Endothelial cell of umbilical vein (primary cell): ENCODE measurements around the gene STAP1. TPM values are rescaled to one million over a fixed set of nuclear protein-coding genes. Genes with fewer than 3 reads are reported as not detected.

Experiments used
- BruUV-seq: library from RNA; stranded (reverse); fragments of 400-500 nt; replicated peaks from 2 replicates; lab custom pipeline; 2021; lab: Mats Ljungman, UMichigan
- CTCF ChIA-PET: fragments of 300-600, 350-600 bp; sonication (Branson Sonifier 250); formaldehyde crosslinking; loops from one replicate; lab custom pipeline; 2021; ENCODE audit warnings: antibody characterized with exemption, inconsistent platforms; lab: Charles Lee
- POLR2A ChIA-PET: fragments of 300-600, 350-600 bp; sonication (Branson Sonifier 250); formaldehyde crosslinking; loops from one replicate; lab custom pipeline; 2021; ENCODE audit warnings: antibody characterized with exemption, inconsistent platforms; lab: Charles Lee
- DNase-seq: peaks from one replicate; pipeline ENCODE4 v3.0.0-alpha.2; 2011; ENCODE audit warnings: low read depth, low spot score
- FAIRE-seq: peaks from 2 replicates; lab custom pipeline; 2011; peaks lifted over from hg19 to GRCh38; lab: Jason Lieb, UNC
- H2AFZ ChIP-seq: 2 replicates; pipeline ENCODE4 v1.6.0; 2012; ENCODE audit warnings: low read depth, low read length, control low read depth, inconsistent platforms
- H3K27ac ChIP-seq: 2 replicates; pipeline ENCODE4 v1.5.1; 2011; ENCODE audit warnings: low read depth, mild to moderate bottlenecking, control low read depth, low read length, moderate library complexity; ENCODE audit not compliant: insufficient read depth
- H3K27me3 ChIP-seq, 2 experiments: 2 replicates each; pipeline versions ENCODE4 v1.6.0 to v1.6.1; 2011; ENCODE audit warnings: low read length in 2 of 2, mixed read lengths in 1 of 2; ENCODE audit not compliant: control insufficient read depth in 2 of 2, insufficient read depth in 2 of 2
- H3K36me3 ChIP-seq, 2 experiments: 2 replicates in 1 of 2; 3 replicates in 1 of 2; pipeline ENCODE4 v1.5.1; 2011; ENCODE audit warnings: low read length in 2 of 2, mild to moderate bottlenecking in 1 of 2, moderate library complexity in 1 of 2; ENCODE audit not compliant: control insufficient read depth in 2 of 2, insufficient read depth in 2 of 2; ENCODE audit errors: extremely low read depth in 1 of 2
- H3K4me1 ChIP-seq: 3 replicates; pipeline ENCODE4 v1.5.1; 2011; ENCODE audit warnings: mild to moderate bottlenecking, low read length; ENCODE audit not compliant: control insufficient read depth, insufficient read depth; ENCODE audit errors: extremely low read depth
- H3K4me2 ChIP-seq: 2 replicates; pipeline ENCODE4 v1.6.1; 2011; ENCODE audit warnings: low read length, control low read depth, mixed read lengths; ENCODE audit not compliant: insufficient read depth
- H3K4me3 ChIP-seq, 3 experiments: fragments of 200-600 bp in 1 of 3; sonication (generic), shearing (Covaris generic) in 1 of 3; replicated peaks in 1 of 3; 2 replicates each; pipeline ENCODE4 v1.5.1; 2011 to 2016; ENCODE audit warnings: control low read depth in 3 of 3, low read length in 3 of 3, mild to moderate bottlenecking in 2 of 3, inconsistent platforms in 1 of 3, low read depth in 1 of 3, moderate library complexity in 1 of 3; ENCODE audit not compliant: insufficient read depth in 1 of 3
- H3K79me2 ChIP-seq: 2 replicates; pipeline ENCODE4 v1.6.0; 2012; ENCODE audit warnings: low read length, inconsistent platforms; ENCODE audit not compliant: control insufficient read depth, insufficient read depth
- H3K9ac ChIP-seq: replicated peaks from 2 replicates; pipeline ENCODE3; 2011; ENCODE audit warnings: low read length, control low read depth; ENCODE audit not compliant: insufficient read depth; ENCODE audit errors: extremely low read depth
- H3K9me1 ChIP-seq: replicated peaks from 3 replicates; pipeline ENCODE4 v1.6.0; 2011; ENCODE audit warnings: mild to moderate bottlenecking, low read length; ENCODE audit not compliant: control insufficient read depth, insufficient read depth; ENCODE audit errors: extremely low read depth
- H3K9me3 ChIP-seq: replicated peaks from 2 replicates; pipeline ENCODE4 v1.5.1; 2012; ENCODE audit warnings: low read length, inconsistent platforms; ENCODE audit not compliant: control insufficient read depth, insufficient read depth
- H4K20me1 ChIP-seq: replicated peaks from 2 replicates; pipeline ENCODE3; 2011; ENCODE audit warnings: mild to moderate bottlenecking, low read length; ENCODE audit not compliant: control insufficient read depth, insufficient read depth; ENCODE audit errors: extremely low read depth
- CTCF ChIP-seq, 2 donors: IDR thresholded peaks; 1 replicate in 1 of 2; 2 replicates in 1 of 2; pipeline ENCODE4 v1.5.1; 2011; ENCODE audit warnings: low read length in 2 of 2, mild to moderate bottlenecking in 2 of 2, moderate library complexity in 2 of 2, control low read depth in 1 of 2, inconsistent platforms in 1 of 2, low read depth in 1 of 2; ENCODE audit not compliant: insufficient read depth in 1 of 2; ENCODE audit errors: extremely low read depth in 1 of 2
- EZH2 ChIP-seq: IDR thresholded peaks from 2 replicates; pipeline ENCODE4 v1.6.1; 2012; ENCODE audit warnings: borderline replicate concordance, low read depth, mild to moderate bottlenecking, moderate library complexity, low read length, inconsistent platforms; ENCODE audit not compliant: severe bottlenecking
- FOS ChIP-seq: IDR thresholded peaks from 2 replicates; pipeline ENCODE4 v1.6.1; 2011; ENCODE audit warnings: mild to moderate bottlenecking, low read length, moderate library complexity, borderline replicate concordance; ENCODE audit not compliant: insufficient read depth
- GATA2 ChIP-seq: IDR thresholded peaks from 2 replicates; pipeline ENCODE4 v1.7.0; 2011; ENCODE audit warnings: low read depth, mild to moderate bottlenecking, moderate library complexity, mixed read lengths, low read length; ENCODE audit not compliant: insufficient read length, insufficient read depth
- JUN ChIP-seq: IDR thresholded peaks from 2 replicates; pipeline ENCODE4 v1.6.1; 2011; ENCODE audit warnings: borderline replicate concordance, low read depth; ENCODE audit not compliant: insufficient read length, insufficient read depth
- MAX ChIP-seq: IDR thresholded peaks from 2 replicates; pipeline ENCODE4 v1.6.1; 2011; ENCODE audit not compliant: insufficient read depth, insufficient read length
- MYC ChIP-seq: IDR thresholded peaks from one replicate; pipeline ENCODE4 v1.6.1; 2011; ENCODE audit warnings: mild to moderate bottlenecking, low read depth, low read length
- POLR2A ChIP-seq: IDR thresholded peaks from 2 replicates; pipeline ENCODE4 v1.6.1; 2012; ENCODE audit warnings: low read depth, mild to moderate bottlenecking, control low read depth, low read length
- POLR2AphosphoS5 ChIP-seq: IDR thresholded peaks from 2 replicates; pipeline ENCODE4 v1.6.1; 2012; ENCODE audit warnings: low read depth, mild to moderate bottlenecking, control low read depth, low read length, moderate library complexity; ENCODE audit not compliant: insufficient read depth
- dilution Hi-C: fragments of 300-500 bp; cut with MboI; formaldehyde crosslinking; loops from one replicate; pipeline ENCODE4 v1.15.0; 2019; ENCODE audit warnings: low sequenced_read_pairs; ENCODE audit not compliant: extremely low pct_ligation_motif_present
- intact Hi-C: fragments of 100-400 bp; cut with micrococcal nuclease; formaldehyde crosslinking; loops from one replicate; pipeline ENCODE4 v1.10.0; 2022
- polyA plus RNA-seq, 4 experiments: library from polyadenylated mRNA; depleted of rRNA in 3 of 4; stranded (reverse) in 3 of 4; unstranded in 1 of 4; fragments of >200 nt; gene quantifications; 2 replicates each; pipeline versions ENCODE4 v1.2.1 to v1.2.3, GENCODE V29; 2011 to 2012; ENCODE audit warnings: missing spikeins in 1 of 4
- total RNA-seq: library from RNA; stranded (reverse); gene quantifications from 2 replicates; pipeline ENCODE4 v1.2.3, GENCODE V29; 2021

The STAP1 gene
- total and polyA plus RNA-seq, 2 donors (not counting 3 experiments of a cell fraction or from before 2014, with no cell fraction given): not detected

GRCh38 chr4:67539830-67540229 is 18.7 kb upstream of the STAP1 start:
- Histone ChIP-seq H4K20me1 (peaks cover 3% of the 10 kb centered on the region), H3K9me3 (no peaks in the 10 kb centered on the region), H3K27ac (no peak overlapping the region), H3K4me1 (peaks cover 10% of the 10 kb centered on the region), H3K4me3 (no peak overlapping the region), H3K4me2 (no peak overlapping the region), H3K79me2 (peaks cover 42% of the 10 kb centered on the region), H2AFZ (no peak overlapping the region), H3K27me3 (no peaks in the 10 kb centered on the region), H3K36me3 (peaks cover 4 to 27% of the 10 kb centered on the region in 2 experiments), H3K9me1 (no peaks in the 10 kb centered on the region), H3K9ac (no peak overlapping the region)
- ChIA-PET CTCF (interaction anchor here (0.6 kb wide), 1 partner anchor 126 kb away, joined by 3 read pairs; no protein-coding TSS in a partner anchor), POLR2A (interaction anchor here (0.6 kb wide), 1 partner anchor 22 kb away, joined by 5 read pairs; no protein-coding TSS in a partner anchor)
- no peak for TF ChIP-seq POLR2A
- no peak for TF ChIP-seq POLR2AphosphoS5
- no peak for TF ChIP-seq JUN
- no peak for TF ChIP-seq FOS
- no peak for TF ChIP-seq MAX
- no peak for TF ChIP-seq GATA2
- TF ChIP-seq EZH2: no peak
- TF ChIP-seq CTCF (IDR thresholded peaks at IDR 0.05; ENCODE audit: extremely low read depth in 1 of 2, insufficient read depth in 1 of 2, low read depth in 1 of 2, low read length in 2 of 2): no peak
- no peak for TF ChIP-seq MYC
- no TSS peak for BruUV-seq
- intact Hi-C loops (loop anchor here (5.0 kb wide), 1 partner anchor 807 kb away; no protein-coding TSS in a partner anchor), dilution Hi-C loops (no loop called here)
- DNase-seq (no peak), FAIRE-seq (no peak)
